Measurements from ENCODE around the gene NRTN.

GRCh38 chr19:5863030-5863665, 58.3 kb downstream of the NRTN start:
- no peak for TF ChIP-seq CTCF (IDR thresholded peaks at IDR 0.05; ENCODE audit: extremely low read depth in 1 of 2, insufficient read depth in 1 of 2, low read depth in 1 of 2, low read length in 2 of 2)
- TF ChIP-seq EZH2 (IDR thresholded peaks at IDR 0.05; ENCODE audit: borderline replicate concordance, low read depth, low read length, severe bottlenecking), result no peak
- no peak for TF ChIP-seq MYC (IDR thresholded peaks at IDR 0.05; ENCODE audit: low read depth, low read length)
- TF ChIP-seq POLR2A (IDR thresholded peaks at IDR 0.05; ENCODE audit: low read depth, low read length), result no peak
- no peak for TF ChIP-seq POLR2AphosphoS5 (IDR thresholded peaks at IDR 0.05; ENCODE audit: insufficient read depth, low read depth, low read length)
- TF ChIP-seq FOS (IDR thresholded peaks at IDR 0.05; ENCODE audit: borderline replicate concordance, insufficient read depth, low read length), result no peak

Data from endothelial cell of umbilical vein (primary cell).